A549 (cell line): ENCODE measurements around the gene ZNF398. TPM values are rescaled to one million over a fixed set of nuclear protein-coding genes. Genes with fewer than 3 reads are reported as not detected.

Experiments used
- ATAC-seq, 2 experiments: fragments of 200-7000 bp in 1 of 2; fragments of >200 bp in 1 of 2; cut with Nextera tagmentation in 1 of 2; cut with Tn5 transposase in 1 of 2; 3 replicates each; pipeline versions ENCODE4 v1.8.0 to v1.9.1; 2018 to 2020; ENCODE audit warnings: mild to moderate bottlenecking in 1 of 2, moderate library complexity in 1 of 2
- CTCF ChIA-PET: fragments of 300-600 bp; sonication (Branson Sonifier 250); formaldehyde crosslinking; extraction: SDS; loops from one replicate; lab custom pipeline; 2021; ENCODE audit warnings: antibody characterized with exemption, inconsistent platforms; lab: Yijun Ruan, JAX
- POLR2A ChIA-PET: fragments of 350-600 bp; formaldehyde crosslinking; extraction: SDS; loops from one replicate; lab custom pipeline; 2021; ENCODE audit warnings: antibody characterized with exemption, inconsistent platforms; lab: Yijun Ruan, JAX
- DNase-seq, 2 experiments: peaks; one replicate each; pipeline versions ENCODE4 v3.0.0 to v3.0.0-alpha.2; 2011 to 2016; ENCODE audit warnings: low read depth in 1 of 2, low spot score in 1 of 2
- FAIRE-seq: peaks from 2 replicates; lab custom pipeline; 2011; peaks lifted over from hg19 to GRCh38; lab: Jason Lieb, UNC
- H3K27ac ChIP-seq, 2 experiments: fragments of >200 bp; sonication (Bioruptor Twin); formaldehyde crosslinking; 3 replicates each; pipeline ENCODE4 v1.5.1; 2016 to 2017
- H3K4me1 ChIP-seq: fragments of >200 bp; sonication (Bioruptor Twin); formaldehyde crosslinking; 3 replicates; pipeline ENCODE4 v1.6.1; 2016
- H3K4me2 ChIP-seq: fragments of >200 bp; sonication (Bioruptor Twin); formaldehyde crosslinking; 3 replicates; pipeline ENCODE4 v1.6.1; 2016
- H3K4me3 ChIP-seq: fragments of >200 bp; sonication (Bioruptor Twin); formaldehyde crosslinking; 3 replicates; pipeline ENCODE4 v1.5.1; 2016
- H3K9me3 ChIP-seq: fragments of >200 bp; sonication (Bioruptor Twin); formaldehyde crosslinking; 3 replicates; pipeline ENCODE4 v1.6.1; 2016
- BCL3 ChIP-seq: fragments of >200 bp; sonication (Bioruptor Twin); formaldehyde crosslinking; IDR thresholded peaks from 3 replicates; pipeline ENCODE4 v1.6.1; 2016
- CBX2 ChIP-seq: fragments of 200-600 bp; sonication (generic); IDR thresholded peaks from 2 replicates; pipeline ENCODE4 v1.6.1; 2016; ENCODE audit warnings: low read depth, mild to moderate bottlenecking, borderline replicate concordance
- CHD2 ChIP-seq: fragments of 150-350 bp; IDR thresholded peaks from 2 replicates; pipeline ENCODE4 v1.6.1; 2014; ENCODE audit warnings: low read length; ENCODE audit not compliant: partially characterized antibody
- CHD4 ChIP-seq: fragments of 200-600 bp; sonication (generic); IDR thresholded peaks from 2 replicates; pipeline ENCODE4 v1.6.1; 2016; ENCODE audit warnings: antibody characterized with exemption, mild to moderate bottlenecking, borderline replicate concordance
- E2F6 ChIP-seq: IDR thresholded peaks from 2 replicates; pipeline ENCODE4 v1.6.1; 2012; ENCODE audit warnings: low read depth, borderline replicate concordance
- EHF ChIP-seq: fragments of 250-450 bp; sonication (Bioruptor Pico); IDR thresholded peaks from 2 replicates; pipeline ENCODE4 v1.5.0; 2020; ENCODE audit warnings: mild to moderate bottlenecking
- EHMT2 ChIP-seq: fragments of 200-600 bp; sonication (generic); IDR thresholded peaks from 2 replicates; pipeline ENCODE4 v1.6.1; 2016; ENCODE audit warnings: antibody characterized with exemption, low read depth, mild to moderate bottlenecking, moderate library complexity
- ESRRA ChIP-seq: fragments of 150-350 bp; IDR thresholded peaks from 2 replicates; pipeline ENCODE4 v1.6.1; 2014; ENCODE audit warnings: mild to moderate bottlenecking, low read length, borderline replicate concordance
- FOSB ChIP-seq: fragments of 250-450 bp; sonication (Bioruptor Pico); IDR thresholded peaks from 2 replicates; pipeline ENCODE4 v1.5.0; 2020; ENCODE audit warnings: mild to moderate bottlenecking, moderate library complexity
- FOSL2 ChIP-seq, 2 experiments: fragments of 450-650 bp in 1 of 2; fragments of >200 bp in 1 of 2; sonication (Bioruptor Twin) in 1 of 2; formaldehyde crosslinking; IDR thresholded peaks; 2 replicates each; pipeline versions ENCODE4 v1.5.0 to v1.6.1; 2016 to 2020; ENCODE audit warnings: mild to moderate bottlenecking in 1 of 2, moderate library complexity in 1 of 2
- FOXS1 ChIP-seq: fragments of 250-450 bp; sonication (Bioruptor Pico); IDR thresholded peaks from 2 replicates; pipeline ENCODE4 v1.5.0; 2020; ENCODE audit warnings: mild to moderate bottlenecking, moderate library complexity
- GATA3 ChIP-seq: IDR thresholded peaks from 2 replicates; pipeline ENCODE4 v1.6.1; 2012; ENCODE audit warnings: borderline replicate concordance
- HDAC2 ChIP-seq: fragments of 200-600 bp; sonication (generic); IDR thresholded peaks from 2 replicates; pipeline ENCODE4 v1.6.1; 2016
- HOXA7 ChIP-seq: fragments of 250-450 bp; sonication (Bioruptor Pico); IDR thresholded peaks from 2 replicates; pipeline ENCODE4 v1.5.0; 2020; ENCODE audit warnings: mild to moderate bottlenecking, moderate library complexity
- HOXB13 ChIP-seq: fragments of 250-450 bp; sonication (Bioruptor Pico); IDR thresholded peaks from 2 replicates; pipeline ENCODE4 v1.5.0; 2020; ENCODE audit warnings: low read depth, mild to moderate bottlenecking, moderate library complexity
- JUNB ChIP-seq: fragments of >200 bp; sonication (Bioruptor Twin); formaldehyde crosslinking; IDR thresholded peaks from 2 replicates; pipeline ENCODE4 v1.6.1; 2016
- MAX ChIP-seq: IDR thresholded peaks from 2 replicates; pipeline ENCODE4 v1.6.1; 2012
- NFE2L2 ChIP-seq: fragments of 150-350 bp; conservative IDR thresholded peaks from 2 replicates; pipeline ENCODE4 v1.6.1; 2014; ENCODE audit warnings: low read length
- PHF8 ChIP-seq: fragments of 200-600 bp; sonication (generic); IDR thresholded peaks from 2 replicates; pipeline ENCODE4 v1.6.1; 2016; ENCODE audit warnings: low read depth, mild to moderate bottlenecking, antibody characterized with exemption, moderate library complexity, borderline replicate concordance
- POLR2A ChIP-seq: IDR thresholded peaks from 2 replicates; pipeline ENCODE4 v1.6.1; 2012; ENCODE audit warnings: mild to moderate bottlenecking, low read length
- POLR2AphosphoS2 ChIP-seq: conservative IDR thresholded peaks from 2 replicates; pipeline ENCODE4 v1.6.1; 2012; ENCODE audit warnings: low read length, improper control_type of control experiment, inconsistent platforms
- RAD21 ChIP-seq, 2 experiments: fragments of >200 bp in 1 of 2; sonication (Bioruptor Twin) in 1 of 2; formaldehyde crosslinking in 1 of 2; IDR thresholded peaks in 1 of 2; conservative IDR thresholded peaks in 1 of 2; 2 replicates in 1 of 2; 3 replicates in 1 of 2; pipeline ENCODE4 v1.6.1; 2012 to 2018; ENCODE audit warnings: inconsistent platforms in 1 of 2
- RCOR1 ChIP-seq: fragments of 150-350 bp; IDR thresholded peaks from 2 replicates; pipeline ENCODE4 v1.6.1; 2014; ENCODE audit warnings: antibody characterized with exemption, low read length, low read depth
- RFX5 ChIP-seq: fragments of 450-650 bp; IDR thresholded peaks from 2 replicates; pipeline ENCODE4 v1.7.1; 2014; ENCODE audit warnings: antibody characterized with exemption, mild to moderate bottlenecking, moderate library complexity
- SMC3 ChIP-seq: fragments of >200 bp; sonication (Bioruptor Twin); formaldehyde crosslinking; IDR thresholded peaks from 3 replicates; pipeline ENCODE4 v1.6.1; 2018; ENCODE audit warnings: inconsistent platforms
- SREBF2 ChIP-seq: fragments of 450-650 bp; IDR thresholded peaks from 2 replicates; pipeline ENCODE4 v1.6.1; 2014; ENCODE audit warnings: mild to moderate bottlenecking, moderate library complexity
- TP53 ChIP-seq: fragments of 250-450 bp; sonication (Bioruptor Pico); IDR thresholded peaks from 2 replicates; pipeline ENCODE4 v1.5.0; 2021; ENCODE audit warnings: mild to moderate bottlenecking, moderate library complexity
- USF2 ChIP-seq: fragments of 450-650 bp; IDR thresholded peaks from 2 replicates; pipeline ENCODE4 v1.6.1; 2014; ENCODE audit warnings: antibody characterized with exemption
- ZFP36 ChIP-seq: fragments of 450-650 bp; IDR thresholded peaks from 2 replicates; pipeline ENCODE4 v1.6.1; 2014; ENCODE audit warnings: borderline replicate concordance; ENCODE audit not compliant: partially characterized antibody
- WGBS: methylation state at CpG from one replicate; pipeline ENCODE4 v1.1.6; 2017; ENCODE audit errors: missing lambda C conversion rate; 5-methylcytosine and 5-hydroxymethylcytosine counted together
- polyA plus RNA-seq, 4 experiments: library from polyadenylated mRNA; depleted of rRNA in 3 of 4; stranded (reverse); fragments of >200 nt; fragmentation: RNase III in 1 of 4; extraction: RNeasy Plus Mini Kit Qiagen cat#74134 plus additional on column Dnase treatment in 1 of 4; gene quantifications; 2 replicates in 3 of 4; 3 replicates in 1 of 4; pipeline ENCODE4 v1.2.3, GENCODE V29; 2011 to 2017

Gene ZNF398
- polyA plus RNA-seq, 2 of the 4 experiments (the other 2 are of a cell fraction): 6.6 to 8.1 TPM

- CTCF ChIA-PET: interaction anchor here (1.7 to 2.0 kb wide), 2 partner anchors 20 to 28 kb away, joined by 7 to 12 read pairs; partner anchors contain the start of genes ZNF282 and ZNF398
- TF ChIP-seq EHF (CRISPR knock-in tag) (no peak), ESRRA (no peak), TP53 (CRISPR knock-in tag) (no peak), CHD2 (no peak), RFX5 (no peak), FOSB (no peak), JUNB (no peak), RCOR1 (no peak), POLR2A (no peak), POLR2AphosphoS2 (no peak), FOSL2 (IDR thresholded peaks at IDR 0.05) (no peak), FOSL2 (CRISPR knock-in tag; IDR thresholded peaks at IDR 0.05) (no peak), GATA3 (no peak), MAX (no peak), CBX2 (no peak), HOXA7 (CRISPR knock-in tag) (no peak), PHF8 (no peak), BCL3 (no peak), CHD4 (no peak), NFE2L2 (no peak)
- TF ChIP-seq, all 56 proteins: peak for 0
- Histone ChIP-seq H3K27ac (no peak overlapping the region), H3K4me3 (no peak overlapping the region), H3K9me3 (no peaks in the 10 kb centered on the region), H3K4me1 (peaks cover 19% of the 10 kb centered on the region), H3K4me2 (no peak overlapping the region)
- DNase-seq (no peak), FAIRE-seq (no peak), ATAC-seq (no peak)
- POLR2A ChIA-PET: no interaction called here
- WGBS: 89% methylated on average over 2 of the region's 2 CpGs
These were observed 27.9 kb downstream of the ZNF398 start for GRCh38 chr7:149175150-149175549.

GRCh38 chr7:149179241-149179640 lies 32.0 kb downstream of the ZNF398 start:
- ChIA-PET POLR2A (no interaction called here), CTCF (interaction anchor here (0.6 to 2.7 kb wide), 6 partner anchors 14 to 113 kb away, joined by 3 to 10 read pairs (median 4); partner anchors contain the start of genes ZNF282, ZNF398 and ZNF425)
- no peak overlapping the region for H3K4me2 ChIP-seq
- no peak overlapping the region for H3K4me3 ChIP-seq
- TF ChIP-seq FOSB (no peak), HOXB13 (CRISPR knock-in tag) (no peak), SREBF2 (no peak), E2F6 (no peak), HDAC2 (no peak), GATA3 (no peak), POLR2AphosphoS2 (no peak), ZFP36 (no peak), EHMT2 (no peak), SMC3 (no peak), TP53 (CRISPR knock-in tag) (no peak), BCL3 (no peak), NFE2L2 (no peak), FOXS1 (CRISPR knock-in tag) (no peak), HOXA7 (CRISPR knock-in tag) (no peak), ESRRA (no peak), USF2 (no peak), RAD21 (conservative IDR thresholded peaks at IDR 0.05 in 1 of 2, IDR thresholded peaks at IDR 0.05 in 1 of 2) (no peak)
- FAIRE-seq (no peak), DNase-seq (no peak), ATAC-seq (no peak)
- no peaks in the 10 kb centered on the region for H3K9me3 ChIP-seq
- 96% methylated on average over 19 of the region's 19 CpGs for WGBS
- H3K4me1 ChIP-seq: no peaks in the 10 kb centered on the region
- H3K27ac ChIP-seq: no peak overlapping the region
